HepG2 (cell line): Measurements from ENCODE around the gene FHIT. TPM values are rescaled to one million over a fixed set of nuclear protein-coding genes. Genes with fewer than 3 reads are reported as not detected.

Source experiments
- ATAC-seq: fragments of 200-7000 bp; cut with Tn5 transposase; 3 replicates; pipeline ENCODE4 v1.9.1; 2020; ENCODE audit warnings: mild to moderate bottlenecking, moderate library complexity
- BruUV-seq: library from RNA; stranded (reverse); fragments of 400-500 nt; replicated peaks from 2 replicates; lab custom pipeline; 2021; lab: Mats Ljungman, UMichigan
- CTCF ChIA-PET: fragments of 300-600 bp; formaldehyde crosslinking; extraction: SDS; loops from one replicate; lab custom pipeline; 2021; ENCODE audit warnings: low total read pairs, inconsistent platforms, low intra/inter-chr PET ratio; lab: Yijun Ruan, JAX
- POLR2A ChIA-PET: fragments of 350-600 bp; sonication (Branson Sonifier 250); formaldehyde crosslinking; loops from one replicate; lab custom pipeline; 2020; ENCODE audit warnings: antibody characterized with exemption, inconsistent platforms; lab: Yijun Ruan, JAX
- DNase-seq: peaks from one replicate; pipeline ENCODE4 v3.0.0-alpha.2; 2015; ENCODE audit warnings: low spot score
- FAIRE-seq: peaks from 3 replicates; lab custom pipeline; 2011; peaks lifted over from hg19 to GRCh38; lab: Jason Lieb, UNC
- H2AFZ ChIP-seq: one replicate; pipeline ENCODE4 v1.6.1; 2011; ENCODE audit warnings: low read length, inconsistent platforms
- H3K27ac ChIP-seq: fragments of 300-600 bp; 3 replicates; pipeline ENCODE4 v1.8.0; 2011; ENCODE audit warnings: mixed run types, mild to moderate bottlenecking, mixed read lengths, low read length, inconsistent platforms; ENCODE audit not compliant: insufficient read depth; ENCODE audit errors: extremely low read length
- H3K27me3 ChIP-seq, 2 experiments: fragments of 200-600 bp in 1 of 2; 2 replicates in 1 of 2; 3 replicates in 1 of 2; pipeline versions ENCODE4 v1.6.0 to v1.8.0; 2011; ENCODE audit warnings: low read length in 2 of 2, mild to moderate bottlenecking in 2 of 2, moderate library complexity in 2 of 2, inconsistent platforms in 1 of 2; ENCODE audit not compliant: insufficient read depth in 2 of 2, control insufficient read depth in 1 of 2
- H3K36me3 ChIP-seq, 2 experiments: fragments of 200-600 bp in 1 of 2; replicated peaks in 1 of 2; 2 replicates in 1 of 2; 3 replicates in 1 of 2; pipeline versions ENCODE4 v1.5.1 to v1.8.0; 2011; ENCODE audit warnings: low read length in 2 of 2, inconsistent platforms in 1 of 2; ENCODE audit not compliant: insufficient read depth in 2 of 2, control insufficient read depth in 1 of 2
- H3K4me1 ChIP-seq: 2 replicates; pipeline ENCODE4 v1.5.1; 2012; ENCODE audit warnings: low read length, inconsistent platforms; ENCODE audit not compliant: insufficient read depth
- H3K4me2 ChIP-seq: 2 replicates; pipeline ENCODE4 v1.6.0; 2011; ENCODE audit warnings: low read depth, low read length, inconsistent platforms
- H3K4me3 ChIP-seq, 3 experiments: fragments of 200-600 bp in 1 of 3; sonication (generic), shearing (Covaris generic) in 1 of 3; replicated peaks in 1 of 3; 2 replicates each; pipeline ENCODE4 v1.5.1; 2011 to 2016; ENCODE audit warnings: low read length in 3 of 3, inconsistent platforms in 2 of 3, low read depth in 2 of 3, mild to moderate bottlenecking in 2 of 3, control low read depth in 1 of 3, mixed read lengths in 1 of 3; ENCODE audit not compliant: insufficient read depth in 1 of 3
- H3K79me2 ChIP-seq: one replicate; pipeline ENCODE4 v1.6.1; 2011; ENCODE audit warnings: low read length, inconsistent platforms; ENCODE audit not compliant: insufficient read depth
- H3K9ac ChIP-seq: 2 replicates; pipeline ENCODE4 v1.6.0; 2011; ENCODE audit warnings: mild to moderate bottlenecking, low read depth, low read length, inconsistent platforms; ENCODE audit not compliant: insufficient read depth
- H3K9me3 ChIP-seq: 2 replicates; pipeline ENCODE4 v1.5.1; 2012; ENCODE audit warnings: mild to moderate bottlenecking, low read length
- H4K20me1 ChIP-seq: 2 replicates; pipeline ENCODE4 v1.6.0; 2011; ENCODE audit warnings: inconsistent platforms, mild to moderate bottlenecking, low read length, moderate library complexity; ENCODE audit not compliant: insufficient read depth
- ARNT2 ChIP-seq: sonication (generic); formaldehyde crosslinking; IDR thresholded peaks from 2 replicates; pipeline ENCODE4 v1.8.0; 2022; ENCODE audit warnings: mild to moderate bottlenecking, low read depth, missing genetic modification reagents, moderate library complexity
- BCL3 ChIP-seq: sonication (generic); formaldehyde crosslinking; IDR thresholded peaks from 2 replicates; pipeline ENCODE4 v1.5.1; 2020; ENCODE audit warnings: mild to moderate bottlenecking, missing genetic modification reagents, moderate library complexity
- HOMEZ ChIP-seq: IDR thresholded peaks from 2 replicates; pipeline ENCODE4 v1.6.1; 2016; ENCODE audit warnings: low read depth
- HOXA5 ChIP-seq: sonication (generic); formaldehyde crosslinking; IDR thresholded peaks from 2 replicates; pipeline ENCODE4 v1.4.0; 2020; ENCODE audit warnings: missing genetic modification reagents
- LCORL ChIP-seq, 2 experiments: fragments of 450-650 bp in 1 of 2; sonication (generic) in 1 of 2; formaldehyde crosslinking in 1 of 2; IDR thresholded peaks; 2 replicates each; pipeline versions ENCODE4 v1.5.0 to v1.6.1; 2017 to 2020; ENCODE audit warnings: antibody characterized with exemption in 1 of 2, missing genetic modification reagents in 1 of 2
- PRDM15 ChIP-seq: sonication (generic); formaldehyde crosslinking; IDR thresholded peaks from 2 replicates; pipeline ENCODE4 v1.4.0; 2020; ENCODE audit warnings: missing genetic modification reagents
- SALL1 ChIP-seq: sonication (generic); formaldehyde crosslinking; IDR thresholded peaks from 2 replicates; pipeline ENCODE4 v1.8.0; 2022; ENCODE audit warnings: mild to moderate bottlenecking, missing genetic modification reagents
- SMARCE1 ChIP-seq: fragments of 450-650 bp; IDR thresholded peaks from 2 replicates; pipeline ENCODE4 v1.6.1; 2017; ENCODE audit warnings: borderline replicate concordance
- SP4 ChIP-seq: sonication (generic); formaldehyde crosslinking; IDR thresholded peaks from 2 replicates; pipeline ENCODE4 v1.8.1; 2023; ENCODE audit warnings: mild to moderate bottlenecking, missing genetic modification reagents
- ZNF354B ChIP-seq: sonication (generic); formaldehyde crosslinking; IDR thresholded peaks from 2 replicates; pipeline ENCODE4 v1.8.0; 2022; ENCODE audit warnings: mild to moderate bottlenecking, missing genetic modification reagents
- ZNF496 ChIP-seq: sonication (generic); formaldehyde crosslinking; IDR thresholded peaks from 2 replicates; pipeline ENCODE4 v1.8.1; 2023; ENCODE audit warnings: mild to moderate bottlenecking, moderate library complexity, missing genetic modification reagents; ENCODE audit not compliant: insufficient replicate concordance
- ZNF687 ChIP-seq: sonication (generic); formaldehyde crosslinking; IDR thresholded peaks from 2 replicates; pipeline ENCODE4 v1.5.1; 2020; ENCODE audit warnings: mild to moderate bottlenecking, missing genetic modification reagents, moderate library complexity
- ZNF83 ChIP-seq: sonication (generic); formaldehyde crosslinking; IDR thresholded peaks from 2 replicates; pipeline ENCODE4 v1.4.0; 2020; ENCODE audit warnings: missing genetic modification reagents, mild to moderate bottlenecking, borderline replicate concordance
- WGBS: methylation state at CpG from one replicate; pipeline ENCODE4 v1.1.6; 2017; ENCODE audit warnings: low lambda C conversion rate; 5-methylcytosine and 5-hydroxymethylcytosine counted together
- in situ Hi-C: cut with HindIII; loops from 2 replicates; pipeline ENCODE4 v1.10.0; 2017; ENCODE audit warnings: low pct_unique_long_range_greater_than_20kb; ENCODE audit not compliant: extremely low pct_ligation_motif_present
- intact Hi-C: fragments of 100-400 bp; cut with micrococcal nuclease; formaldehyde crosslinking; loops from one replicate; pipeline ENCODE4 v1.10.0; 2022; ENCODE audit not compliant: unreplicated experiment
- polyA plus RNA-seq, 8 experiments: library from polyadenylated mRNA; depleted of rRNA in 3 of 8; stranded (reverse) in 7 of 8; unstranded in 1 of 8; fragments of >200 nt; fragmentation: Illumina TruSeq in 4 of 8; extraction: Trizol in 4 of 8; gene quantifications; 2 replicates each; pipeline versions ENCODE4 v1.2.1 to v1.2.3, GENCODE V29; 2011 to 2016; ENCODE audit warnings: low read depth in 4 of 8, missing spikeins in 1 of 8, mixed read lengths in 1 of 8; ENCODE audit not compliant: insufficient read depth in 1 of 8
- total RNA-seq, 5 experiments: library from RNA; depleted of rRNA; stranded (reverse); fragments of >200 nt; fragmentation: Illumina TruSeq; extraction: Trizol; gene quantifications; 2 replicates each; pipeline ENCODE4 v1.2.3, GENCODE V29; 2016; ENCODE audit warnings: low read depth in 1 of 5

The FHIT gene
- total and polyA plus RNA-seq, 2 of the 13 experiments (the other 11 are each of a cell fraction or from before 2014, with no cell fraction given) = 4.0 to 4.6 TPM

- WGBS = 0% methylated on average over 1 of the region's 1 CpG
- no peak overlapping the region for H3K4me2 ChIP-seq
- no peak overlapping the region for H3K9ac ChIP-seq
- H3K9me3 ChIP-seq = peaks cover 6% of the 10 kb centered on the region
- H3K27me3 ChIP-seq = no peaks in the 10 kb centered on the region
- H3K4me3 ChIP-seq = no peak overlapping the region
- ChIA-PET POLR2A (no interaction called here), CTCF (no interaction called here)
- in situ Hi-C loops (no loop called here), intact Hi-C loops (no loop called here)
- no TSS peak for BruUV-seq
- DNase-seq = no peak
- no peak for TF ChIP-seq PRDM15 (CRISPR knock-in tag)
- TF ChIP-seq BCL3 (CRISPR knock-in tag) = no peak
- TF ChIP-seq ZNF687 = no peak
- TF ChIP-seq HOMEZ (CRISPR knock-in tag) = no peak
- no peak for TF ChIP-seq SALL1 (CRISPR knock-in tag)
- no peak for TF ChIP-seq SMARCE1
- no peak for TF ChIP-seq HOXA5 (CRISPR knock-in tag)
- no peak for TF ChIP-seq LCORL (IDR thresholded peaks at IDR 0.05)
- TF ChIP-seq LCORL (CRISPR knock-in tag; IDR thresholded peaks at IDR 0.05) = no peak
- TF ChIP-seq ARNT2 (CRISPR knock-in tag) = no peak
- no peak for TF ChIP-seq SP4 (CRISPR knock-in tag)
- TF ChIP-seq ZNF496 (CRISPR knock-in tag) = no peak
- no peak for TF ChIP-seq ZNF354B (CRISPR knock-in tag)
- no peak for TF ChIP-seq ZNF83
- ATAC-seq = no peak
- H3K27ac ChIP-seq = no peak overlapping the region
- no peaks in the 10 kb centered on the region for H4K20me1 ChIP-seq
- H3K36me3 ChIP-seq = no peaks in the 10 kb centered on the region
- H3K4me1 ChIP-seq = no peaks in the 10 kb centered on the region
- no peak for FAIRE-seq
- H3K79me2 ChIP-seq = no peaks in the 10 kb centered on the region
- no peak overlapping the region for H2AFZ ChIP-seq
Observed at GRCh38 chr3:60512506-60512905, 738.7 kb downstream of the FHIT start.
